IPS DF 19.7 (cell line): Measurements from ENCODE around the gene CHD1L.
"Not testable (repeated sequence)": the region's sequence is repeated elsewhere in the genome, so short reads cannot be mapped to it uniquely, and the experiment has no call there.

Experiments used
- DNase-seq: peaks from one replicate; pipeline ENCODE4 v3.0.0-alpha.2; 2013; ENCODE audit warnings: low read depth, low spot score

CHD1L gene

DNA sequence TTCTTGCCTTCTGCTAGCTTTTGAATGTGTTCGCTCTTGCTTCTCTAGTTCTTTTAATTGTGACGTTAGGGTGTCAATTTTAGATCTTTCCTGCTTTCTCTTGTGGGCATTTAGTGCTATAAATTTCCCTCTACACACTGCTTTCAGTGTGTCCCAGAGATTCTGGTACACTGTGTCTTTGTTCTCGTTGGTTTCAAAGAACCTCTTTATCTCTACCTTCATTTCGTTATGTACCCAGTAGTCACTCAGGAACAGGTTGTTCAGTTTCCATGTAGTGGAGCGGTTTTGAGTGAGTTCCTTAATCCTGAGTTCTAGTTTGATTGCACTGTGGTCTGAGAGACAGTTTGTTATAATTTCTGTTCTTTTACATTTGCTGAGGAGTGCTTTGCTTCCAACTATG, 11.5 kb upstream of the CHD1L start:
- not testable (repeated sequence) for DNase-seq

DNA sequence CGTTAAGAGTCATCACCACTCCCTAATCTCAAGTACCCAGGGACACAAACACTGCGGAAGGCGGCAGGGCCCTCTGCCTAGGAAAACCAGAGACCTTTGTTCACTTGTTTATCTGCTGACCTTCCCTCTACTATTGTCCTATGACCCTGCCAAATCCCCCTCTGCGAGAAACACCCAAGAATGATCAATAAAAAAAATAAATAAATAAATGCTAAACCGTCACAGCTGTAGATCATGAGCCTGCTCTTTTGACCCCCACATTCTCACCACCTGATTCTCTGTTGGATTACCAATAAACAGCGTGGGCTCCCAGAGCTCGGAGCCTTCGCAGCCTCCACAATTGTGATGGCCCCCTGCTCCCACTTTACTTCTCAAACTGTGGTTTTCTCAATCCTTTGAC, 8.6 kb upstream of the CHD1L start:
- DNase-seq = not testable (repeated sequence)

DNA sequence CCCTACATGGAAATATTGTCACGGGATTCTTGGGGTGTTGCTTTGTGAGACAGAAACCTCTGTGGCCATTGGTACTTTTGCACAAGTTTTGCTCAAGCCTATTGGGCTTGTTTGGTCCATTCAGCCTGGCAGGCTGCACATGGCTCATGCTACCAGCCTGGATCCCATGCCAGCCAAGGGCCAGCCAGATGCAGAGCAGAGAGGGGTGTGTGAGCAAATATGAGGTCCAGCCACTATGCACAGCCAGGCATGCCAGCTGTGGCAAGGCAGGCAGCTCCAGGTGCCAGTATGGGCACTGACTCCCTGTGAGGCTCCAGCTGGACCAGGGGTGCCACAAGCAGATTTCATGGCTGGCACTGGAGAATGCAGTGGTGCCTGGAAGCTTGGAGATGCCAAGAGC, 6.7 kb upstream of the CHD1L start:
- no peak for DNase-seq

DNA sequence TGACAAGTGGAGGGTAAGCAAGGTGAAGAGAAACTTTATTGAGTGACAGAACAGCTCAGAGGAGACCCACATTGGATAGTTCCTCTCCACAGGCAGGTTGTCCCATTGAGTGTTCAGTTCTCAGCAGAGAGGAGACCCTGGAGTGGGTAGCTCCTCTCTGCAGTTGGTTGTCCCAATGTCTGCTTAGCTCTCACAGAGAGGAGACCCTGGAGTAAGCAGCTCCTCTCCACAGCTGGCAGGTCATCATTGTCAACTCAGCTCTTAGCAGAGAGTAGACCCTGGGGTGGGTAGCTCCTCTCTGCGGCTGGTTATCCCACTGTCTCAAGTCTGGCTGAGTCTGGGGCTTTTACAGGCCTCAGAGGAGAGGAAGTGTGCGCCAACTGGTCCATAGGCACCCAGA, 6.0 kb upstream of the CHD1L start:
- no peak for DNase-seq

DNA sequence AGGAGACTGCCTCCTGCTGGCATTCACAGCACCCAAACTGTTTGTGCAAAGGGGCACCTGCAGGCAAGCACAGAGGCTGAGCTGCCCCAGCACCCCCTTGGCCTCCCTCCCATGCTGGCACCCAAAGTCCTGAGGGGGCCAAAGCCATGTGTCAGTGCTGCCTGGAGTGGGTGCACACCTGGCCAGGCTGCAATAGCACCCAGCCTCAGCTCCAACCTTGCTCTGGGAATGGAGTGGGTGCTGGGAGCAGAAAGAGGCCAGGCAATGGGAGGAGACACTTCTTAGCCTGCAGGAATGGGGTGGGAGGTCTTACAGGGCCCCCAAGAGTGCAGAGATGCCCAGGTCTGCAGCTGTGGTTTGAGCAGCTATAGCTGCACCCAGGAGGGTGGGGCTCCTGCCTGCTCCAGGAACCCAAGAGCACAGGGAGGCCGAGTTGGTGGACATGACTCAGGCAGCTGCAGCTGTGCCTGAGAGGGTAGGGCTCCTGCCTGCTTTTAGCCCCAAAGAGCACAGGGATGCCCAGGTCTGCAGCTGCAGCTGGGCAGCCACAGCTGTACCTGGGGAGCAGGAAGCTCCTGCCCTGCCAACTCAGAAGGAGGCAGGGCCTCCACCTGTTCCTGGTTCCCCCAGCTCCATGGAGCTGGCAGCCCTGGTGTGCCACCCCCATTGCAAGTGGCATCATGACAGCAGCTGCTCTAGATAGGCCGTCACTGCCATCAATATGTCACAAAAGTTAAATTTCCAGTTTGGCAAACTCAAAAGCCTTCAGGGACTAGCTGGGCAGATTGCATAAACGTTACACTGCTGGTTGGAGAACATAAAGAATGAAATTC, 5.3 kb upstream of the CHD1L start:
- DNase-seq = no peak

DNA sequence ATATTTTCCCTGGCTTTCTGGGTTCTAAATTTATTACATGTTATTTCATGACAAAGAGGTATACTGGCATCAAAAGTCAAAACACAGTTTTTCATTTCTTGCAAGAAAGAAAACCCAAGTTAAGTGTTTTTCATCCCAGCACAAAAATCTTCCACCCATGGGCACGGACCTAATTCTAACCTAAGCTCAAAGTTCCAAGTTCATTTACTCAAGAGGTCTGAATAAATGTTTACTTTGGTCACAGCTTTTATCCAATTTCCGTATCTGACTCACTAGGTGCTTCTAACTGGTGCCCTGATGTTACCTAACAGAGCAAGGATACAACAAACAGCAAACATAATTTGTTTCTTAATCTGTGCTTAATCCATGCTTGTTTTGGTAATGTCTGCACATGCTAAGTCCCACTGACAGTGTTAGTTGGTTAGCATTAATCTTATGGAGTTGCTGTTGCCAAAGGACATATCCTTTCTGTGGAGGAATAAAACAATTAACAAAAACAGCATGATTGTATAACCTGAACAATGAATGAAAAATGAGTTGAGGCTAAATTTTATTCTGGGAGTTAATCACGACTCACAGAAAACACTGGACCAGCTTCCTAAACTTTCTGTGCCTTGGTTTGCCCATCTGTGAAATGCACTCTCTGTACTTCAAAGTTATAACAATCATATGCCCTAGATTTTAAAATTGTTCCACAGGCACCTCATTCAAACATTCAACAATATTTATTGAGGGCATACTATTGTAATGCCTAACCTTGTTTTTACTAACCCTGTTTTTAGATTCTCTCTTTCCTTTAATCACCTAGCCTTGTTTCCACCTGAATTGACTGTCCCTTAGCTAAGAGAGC, 4.2 kb upstream of the CHD1L start:
- DNase-seq = no peak

DNA sequence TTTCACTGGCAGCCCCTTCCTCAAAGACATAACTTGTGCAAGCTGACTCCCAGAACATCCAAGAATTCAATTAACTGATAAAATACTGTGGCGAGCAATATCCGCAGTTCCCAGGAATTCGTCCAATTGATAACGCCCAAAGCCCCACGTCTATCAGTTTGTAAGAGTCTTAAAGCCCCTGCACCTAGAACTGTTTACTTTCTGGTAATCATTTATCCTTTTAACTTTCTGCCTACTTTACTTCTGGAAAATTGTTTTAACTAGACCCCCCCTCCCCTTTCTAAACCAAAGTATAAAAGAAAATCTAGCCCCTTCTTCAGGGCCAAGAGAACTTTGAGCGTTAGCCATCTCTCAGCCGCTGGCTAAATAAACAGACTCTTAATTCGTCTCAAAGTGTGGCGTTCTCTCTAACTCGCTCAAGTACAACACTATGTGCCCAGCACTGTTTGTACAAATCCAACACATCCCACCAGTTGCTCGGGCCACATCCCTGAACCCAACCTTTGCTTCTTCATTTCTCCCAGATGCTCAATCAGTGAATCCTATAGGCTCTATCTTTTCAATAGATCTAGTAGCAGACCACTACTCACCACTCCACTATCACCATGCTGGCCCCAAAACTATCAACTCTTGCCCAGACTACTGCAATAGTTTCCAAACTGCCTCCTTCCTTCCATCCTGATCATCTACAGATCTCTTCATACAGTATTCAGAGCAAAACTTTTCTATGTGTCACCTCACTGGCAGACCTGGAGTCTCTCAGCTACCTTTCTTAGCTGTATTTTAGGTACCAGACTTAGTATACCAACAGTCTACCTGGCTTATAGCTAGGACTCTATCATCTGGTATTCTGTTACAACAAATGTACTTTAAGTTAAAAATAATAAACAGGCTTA, 3.3 kb upstream of the CHD1L start:
- DNase-seq = no peak

DNA sequence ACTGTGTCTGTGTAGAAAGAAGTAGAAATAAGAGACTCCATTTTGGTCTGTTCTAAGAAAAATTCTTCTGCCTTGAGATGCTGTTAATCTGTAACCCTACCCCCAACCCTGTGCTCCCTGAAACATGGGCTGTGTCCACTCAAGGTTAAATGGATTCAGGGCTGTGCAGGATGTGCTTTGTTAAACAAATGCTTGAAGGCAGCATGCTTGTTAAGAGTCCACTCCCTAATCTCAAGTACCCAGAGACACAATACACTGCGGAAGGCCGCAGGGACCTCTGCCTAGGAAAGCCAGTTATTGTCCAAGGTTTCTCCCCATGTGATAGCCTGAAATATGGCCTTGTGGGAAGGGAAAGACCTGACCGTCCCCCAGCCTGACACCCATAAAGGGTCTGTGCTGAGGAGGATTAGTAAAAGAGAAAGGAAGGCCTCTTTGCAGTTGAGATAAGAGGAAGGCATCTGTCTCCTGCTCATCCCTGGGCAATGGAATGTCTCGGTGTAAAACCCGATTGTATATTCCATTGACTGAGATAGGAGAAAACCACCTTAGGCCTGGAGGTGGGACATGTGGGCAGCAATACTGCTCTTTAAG, 2.3 kb upstream of the CHD1L start:
- not testable (repeated sequence) for DNase-seq

DNA sequence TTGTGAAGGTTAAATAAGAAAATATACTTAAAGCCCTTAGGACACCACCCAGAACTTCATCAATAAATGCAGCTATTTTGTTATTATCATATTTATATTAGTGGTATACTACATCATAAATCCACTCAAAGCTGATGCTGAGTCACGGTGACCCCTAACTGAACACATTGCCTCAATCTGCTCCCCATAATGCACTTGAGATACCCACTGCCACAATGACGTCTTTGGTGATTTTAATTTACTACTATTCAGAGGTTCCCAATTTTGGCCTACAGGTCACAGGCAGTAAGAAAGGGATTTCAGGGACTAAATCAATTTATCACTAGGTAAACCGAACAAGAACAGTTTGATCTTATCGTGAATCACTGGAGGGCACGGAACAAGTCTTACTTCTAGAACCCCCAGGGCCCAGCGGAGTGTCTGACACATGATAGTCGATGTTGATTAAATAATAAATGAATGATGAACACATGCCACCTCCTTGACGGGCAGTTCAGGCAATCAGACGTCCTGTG, 493 bp upstream of the CHD1L start:
- DNase-seq = no peak

DNA sequence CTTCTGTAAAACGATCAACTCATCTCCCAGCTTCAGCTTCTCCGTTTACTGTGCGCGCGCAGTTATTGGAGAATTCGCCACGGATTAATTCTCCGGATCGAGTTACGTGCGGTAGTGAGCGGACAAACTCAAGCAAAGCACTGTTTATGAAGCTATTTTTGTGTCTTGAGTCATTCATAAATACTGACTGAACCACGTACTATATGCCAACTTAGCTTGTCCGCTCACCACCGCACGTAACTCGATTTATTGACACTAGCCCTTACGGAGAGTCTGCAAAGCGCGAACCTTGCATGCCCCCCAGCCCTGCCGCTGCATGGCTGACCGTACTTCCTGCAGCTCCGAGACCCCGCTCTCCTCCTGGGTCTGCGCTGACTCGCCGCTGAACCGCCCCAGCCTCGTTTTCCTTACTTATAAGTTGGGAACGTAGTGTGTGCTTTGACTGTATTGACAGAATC, 773 bp downstream of the CHD1L start:
- no peak for DNase-seq

DNA sequence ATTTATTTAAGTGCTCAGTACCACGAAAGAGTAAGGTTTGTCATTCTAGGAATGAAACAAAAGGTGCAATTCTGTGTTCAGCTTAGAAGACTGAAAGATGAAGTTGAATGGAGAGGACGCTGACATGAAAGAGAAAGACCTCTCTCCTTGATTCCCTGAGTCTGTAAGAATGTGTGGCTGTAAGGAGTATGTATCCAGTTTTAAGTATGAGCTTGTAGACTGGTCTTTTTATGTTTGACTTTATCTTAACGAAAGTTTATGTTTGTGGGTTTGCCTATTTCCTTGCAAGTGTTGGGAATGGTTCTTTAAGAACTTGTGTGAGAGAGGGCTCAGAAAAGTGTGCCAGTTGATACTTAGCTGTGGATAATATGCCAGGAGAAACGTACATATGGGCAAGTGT, 1.4 kb downstream of the CHD1L start:
- no peak for DNase-seq

DNA sequence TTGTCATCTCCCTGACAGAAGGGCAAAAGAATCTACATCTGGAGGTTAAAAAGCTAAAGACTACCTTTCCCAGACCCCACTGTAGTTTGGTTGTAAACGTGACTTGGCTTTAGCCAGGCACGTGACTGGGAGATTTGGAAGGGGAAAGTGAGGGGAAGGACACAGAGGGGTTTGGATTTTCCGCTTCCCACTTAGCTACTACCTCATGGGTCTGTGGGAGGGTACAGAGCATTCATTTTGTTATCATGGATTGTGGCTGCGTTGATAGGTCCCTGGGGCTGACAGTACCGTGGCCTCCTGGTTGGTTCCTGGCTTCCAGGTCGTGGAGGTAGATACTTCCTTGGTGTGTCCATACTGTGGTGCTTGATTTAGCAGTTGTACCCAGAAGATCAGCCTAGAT, 2.6 kb downstream of the CHD1L start:
- DNase-seq = no peak

DNA sequence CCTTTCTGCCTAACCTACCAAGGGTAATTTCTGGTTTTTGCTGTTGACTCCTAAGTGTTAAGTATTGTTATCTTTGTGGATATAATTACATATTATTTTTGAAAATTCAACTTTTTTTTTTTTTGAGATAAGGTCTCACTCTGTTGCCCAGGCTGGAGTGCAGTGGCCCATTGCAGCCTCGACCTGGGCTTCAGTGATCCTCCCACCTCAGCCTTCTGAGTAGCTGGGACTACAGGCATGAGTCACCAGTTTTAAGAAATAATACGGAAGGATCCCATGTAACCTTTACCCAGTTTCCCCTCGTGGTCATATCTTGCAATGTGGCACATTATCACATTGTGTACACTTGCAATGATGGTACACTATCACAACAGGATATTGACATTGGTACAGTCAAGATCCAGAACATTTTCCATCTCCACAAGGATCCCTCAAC, 3.1 kb downstream of the CHD1L start:
- DNase-seq = no peak

DNA sequence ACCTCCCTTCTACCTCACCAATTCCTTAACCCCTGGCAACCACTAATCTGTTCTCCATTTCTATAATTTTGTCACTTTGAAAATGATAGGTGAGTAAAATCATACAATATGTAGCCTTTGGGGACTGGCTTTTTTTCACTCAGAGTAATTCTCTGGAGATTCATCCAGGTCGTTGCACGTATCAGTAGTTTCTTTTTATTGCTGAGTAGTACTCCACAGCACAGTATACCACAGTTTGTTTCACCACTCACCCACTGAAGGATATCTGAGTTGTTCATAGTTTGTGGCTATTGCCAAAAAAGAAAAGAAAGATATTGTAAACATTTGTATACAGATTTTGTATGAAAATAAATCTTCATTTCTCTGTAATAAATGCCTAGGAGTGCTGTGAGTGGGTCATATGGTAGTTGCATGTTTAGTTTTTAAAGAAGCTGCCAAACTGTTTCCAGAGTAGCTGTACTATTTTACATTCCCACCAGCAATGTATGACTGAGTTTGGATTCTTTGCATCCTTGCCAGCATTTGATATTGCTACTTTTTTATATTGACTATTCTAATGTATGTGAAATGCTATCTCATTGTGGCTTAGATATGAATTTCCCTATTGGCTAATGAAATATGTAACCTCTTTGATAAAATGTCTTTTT, 3.7 kb downstream of the CHD1L start:
- no peak for DNase-seq

DNA sequence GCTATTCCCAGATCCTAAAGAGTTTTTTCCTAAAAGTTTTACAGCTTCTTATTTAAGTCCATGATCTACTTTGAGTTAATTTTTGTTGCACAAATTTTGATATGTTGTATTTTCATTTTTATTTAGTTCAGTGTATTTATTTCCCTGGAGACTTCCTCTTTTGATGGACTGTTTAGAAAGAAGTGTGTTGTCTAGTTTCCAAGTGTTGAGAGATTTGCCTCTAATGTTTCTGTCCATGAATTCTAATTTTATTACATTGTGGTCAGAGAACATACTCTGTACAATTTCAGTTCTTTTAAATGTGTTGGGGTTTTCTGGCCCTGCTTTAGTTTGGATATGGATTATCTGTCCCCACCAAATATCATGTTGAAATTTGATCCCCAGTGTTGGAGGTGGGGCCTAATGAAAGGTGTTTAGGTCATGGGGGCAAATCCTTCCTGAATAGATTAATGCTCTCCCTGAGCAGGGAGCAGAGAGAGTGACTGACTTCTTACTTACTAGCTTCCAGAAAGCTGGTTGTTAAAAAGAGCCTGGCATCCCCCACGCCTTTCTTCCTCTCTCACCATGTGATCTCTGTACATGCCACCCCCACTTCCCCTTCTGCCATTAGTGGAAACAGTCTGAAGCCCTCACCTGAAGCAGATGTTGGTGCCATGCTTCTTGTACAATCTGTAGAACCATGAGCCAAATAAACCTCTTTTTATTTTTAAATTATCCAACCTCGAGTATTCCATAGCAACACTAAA, 4.6 kb downstream of the CHD1L start:
- no peak for DNase-seq

DNA sequence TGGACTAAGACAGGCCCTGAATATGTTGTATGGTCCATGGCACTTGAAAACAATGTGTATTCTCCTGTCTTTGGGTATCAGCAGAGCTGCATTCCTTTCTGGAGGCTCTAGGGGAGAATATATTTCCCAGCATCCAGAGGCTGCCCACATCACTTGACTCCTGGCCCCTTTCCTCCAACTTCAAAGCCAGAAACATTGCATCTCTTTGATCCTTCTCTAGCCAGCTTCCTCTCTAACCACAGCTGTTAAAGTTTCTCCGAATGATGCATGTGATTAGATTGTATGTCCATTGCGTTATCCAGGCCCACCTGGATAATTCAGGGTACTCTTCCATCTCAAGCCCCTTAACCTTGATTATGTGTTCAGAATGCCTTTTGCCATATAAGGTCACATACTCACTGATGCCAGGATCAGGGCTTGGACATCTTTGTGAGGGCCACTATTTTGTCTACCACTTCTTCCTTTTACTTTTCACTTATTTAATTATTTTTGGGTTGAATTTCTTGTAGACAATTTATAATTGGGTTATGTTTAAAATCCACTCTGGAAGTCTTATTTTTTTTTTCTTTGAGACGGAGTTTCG, 5.3 kb downstream of the CHD1L start:
- no peak for DNase-seq

DNA sequence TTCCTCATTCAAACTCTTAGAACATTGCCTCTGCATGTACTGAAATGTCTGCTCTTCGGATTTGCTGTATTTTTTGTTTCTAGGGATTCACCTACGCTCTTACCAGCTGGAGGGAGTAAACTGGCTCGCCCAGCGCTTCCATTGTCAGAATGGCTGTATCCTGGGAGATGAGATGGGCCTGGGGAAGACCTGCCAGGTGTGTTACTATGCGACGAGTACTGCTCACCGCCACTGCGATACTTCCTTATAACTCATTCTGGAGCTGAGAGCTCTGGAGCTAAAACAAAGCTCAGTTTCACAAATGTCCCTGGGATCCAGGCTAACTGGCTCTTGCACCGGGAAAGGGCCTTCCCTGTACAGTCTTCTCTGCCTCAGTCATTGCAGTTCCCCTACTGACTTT, 10.1 kb downstream of the CHD1L start:
- no peak for DNase-seq

DNA sequence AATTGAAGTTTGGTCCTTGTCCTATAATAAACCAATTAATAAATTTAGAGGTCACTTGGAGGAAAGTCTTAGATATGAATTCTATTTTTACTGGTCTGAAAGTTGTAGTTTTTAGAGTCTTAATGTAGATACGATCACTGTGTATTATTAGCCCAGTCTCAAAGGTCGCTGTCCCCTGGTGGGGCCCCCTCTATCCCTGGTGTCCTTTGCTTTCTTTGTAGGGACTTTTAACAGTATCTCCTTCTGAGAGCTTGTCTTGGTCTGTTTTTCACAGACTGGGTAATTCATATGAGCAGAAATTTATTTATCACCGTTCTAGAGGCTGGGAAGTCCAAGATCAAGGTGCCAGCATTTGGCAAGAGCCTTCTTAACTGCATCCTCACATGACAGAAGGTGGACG, 18.5 kb downstream of the CHD1L start:
- no peak for DNase-seq

DNA sequence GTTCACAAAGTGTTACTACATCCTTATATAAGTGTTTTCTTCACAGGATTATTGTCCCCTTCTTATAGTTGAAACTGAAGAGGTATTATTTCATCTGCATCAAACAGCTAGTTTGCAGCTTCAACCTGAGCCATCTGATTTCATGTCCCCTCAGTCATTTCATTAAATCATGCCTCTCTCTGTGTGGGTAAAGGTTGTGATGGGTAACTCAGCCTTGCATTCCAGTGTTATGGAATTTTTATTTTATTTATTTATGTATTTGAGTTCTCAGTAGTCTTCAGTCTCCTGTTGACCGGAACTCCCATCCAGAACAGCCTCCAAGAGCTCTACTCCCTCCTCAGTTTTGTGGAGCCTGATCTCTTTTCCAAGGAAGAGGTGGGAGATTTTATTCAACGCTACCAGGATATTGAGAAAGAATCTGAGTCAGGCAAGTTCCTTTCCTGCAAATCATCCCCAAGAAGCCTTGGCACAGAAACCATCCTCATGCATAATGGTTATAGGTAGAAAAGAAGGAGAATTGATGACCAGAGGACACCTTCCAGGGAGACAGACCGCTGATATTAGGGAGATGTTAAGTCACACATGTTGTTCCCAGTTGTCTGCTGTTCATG, 21.8 kb downstream of the CHD1L start:
- no peak for DNase-seq
